Tibial nerve (tissue), 4 donors: ENCODE results near the gene WDR3. TPM values are rescaled to one million over a fixed set of nuclear protein-coding genes. Genes with fewer than 3 reads are reported as not detected.

Experiments used
- DNase-seq, 2 donors: peaks; one replicate each; pipeline ENCODE4 v3.0.0-alpha.2; 2019; ENCODE audit warnings: low spot score in 2 of 2
- H3K27ac ChIP-seq, 4 donors: fragments of 200-600 bp; sonication (generic) in 3 of 4; one replicate each; pipeline ENCODE4 v1.5.1; 2017 to 2019; ENCODE audit warnings: mild to moderate bottlenecking in 1 of 4
- H3K27me3 ChIP-seq, 2 donors: fragments of 200-600 bp; sonication (generic) in 1 of 2; one replicate each; pipeline versions ENCODE4 v1.5.1 to v1.6.0; 2017 to 2019
- H3K36me3 ChIP-seq, 3 donors: fragments of 200-600 bp; sonication (generic); one replicate each; pipeline ENCODE4 v1.5.1; 2018 to 2019
- H3K4me1 ChIP-seq, 4 donors: fragments of 200-600 bp; sonication (generic) in 3 of 4; one replicate each; pipeline ENCODE4 v1.5.1; 2017 to 2019
- H3K4me3 ChIP-seq, 4 donors: fragments of 200-600 bp; sonication (generic) in 3 of 4; one replicate each; pipeline ENCODE4 v1.5.1; 2017 to 2019; ENCODE audit warnings: mild to moderate bottlenecking in 1 of 4, moderate library complexity in 1 of 4
- H3K9me3 ChIP-seq, 4 donors: fragments of 200-600 bp; sonication (generic) in 3 of 4; one replicate each; pipeline ENCODE4 v1.5.1; 2017 to 2019
- EP300 ChIP-seq, 2 donors: sonication (generic); formaldehyde crosslinking; IDR thresholded peaks; one replicate each; pipeline ENCODE4 v1.6.1; 2017; ENCODE audit warnings: antibody characterized with exemption in 2 of 2, mild to moderate bottlenecking in 1 of 2
- POLR2A ChIP-seq, 2 donors: fragments of 450-650 bp; IDR thresholded peaks; one replicate each; pipeline ENCODE4 v1.6.1; 2017; ENCODE audit warnings: antibody characterized with exemption in 2 of 2, mild to moderate bottlenecking in 2 of 2, moderate library complexity in 2 of 2
- WGBS, 2 donors: methylation state at CpG; one replicate each; pipeline ENCODE4 v1.1.5; 2018; 5-methylcytosine and 5-hydroxymethylcytosine counted together
- total RNA-seq, 4 donors: library from RNA; depleted of rRNA; stranded (reverse); fragments of >200 nt; gene quantifications; one replicate each; pipeline ENCODE4 v1.1.0, GENCODE V29; 2016
- TF ChIP-seq, protein P1 (sequence below), 5 experiments: fragments of 200-600 bp in 3 of 5; fragments of 450-650 bp in 2 of 5; sonication (generic) in 3 of 5; IDR thresholded peaks; one replicate each; pipeline ENCODE4 v1.5.1; 2016 to 2019; ENCODE audit warnings: antibody characterized with exemption in 5 of 5, mild to moderate bottlenecking in 3 of 5, moderate library complexity in 2 of 5

The WDR3 gene
- total RNA-seq, 4 donors from 2014 or later: 7.2 to 10.5 (median 7.7) TPM

GRCh38 chr1:117932576-117932975 is 3.0 kb downstream of the WDR3 start:
- H3K27ac ChIP-seq: no peak overlapping the region
- H3K4me1 ChIP-seq: peaks cover 0 to 36% (median 21%) of the 10 kb centered on the region in 4 donors
- no peak overlapping the region for H3K4me3 ChIP-seq
- DNase-seq: no peak
- H3K9me3 ChIP-seq: no peaks in the 10 kb centered on the region
- peaks cover 0 to 19% (median 0%) of the 10 kb centered on the region in 3 donors for H3K36me3 ChIP-seq
- WGBS, 2 donors: 94 to 97% methylated on average over 4 of the region's 4 CpGs
- no peaks in the 10 kb centered on the region for H3K27me3 ChIP-seq
- TF ChIP-seq EP300 (IDR thresholded peaks at IDR 0.05) (no peak), POLR2A (IDR thresholded peaks at IDR 0.05) (no peak)
- TF ChIP-seq, protein P1, sequence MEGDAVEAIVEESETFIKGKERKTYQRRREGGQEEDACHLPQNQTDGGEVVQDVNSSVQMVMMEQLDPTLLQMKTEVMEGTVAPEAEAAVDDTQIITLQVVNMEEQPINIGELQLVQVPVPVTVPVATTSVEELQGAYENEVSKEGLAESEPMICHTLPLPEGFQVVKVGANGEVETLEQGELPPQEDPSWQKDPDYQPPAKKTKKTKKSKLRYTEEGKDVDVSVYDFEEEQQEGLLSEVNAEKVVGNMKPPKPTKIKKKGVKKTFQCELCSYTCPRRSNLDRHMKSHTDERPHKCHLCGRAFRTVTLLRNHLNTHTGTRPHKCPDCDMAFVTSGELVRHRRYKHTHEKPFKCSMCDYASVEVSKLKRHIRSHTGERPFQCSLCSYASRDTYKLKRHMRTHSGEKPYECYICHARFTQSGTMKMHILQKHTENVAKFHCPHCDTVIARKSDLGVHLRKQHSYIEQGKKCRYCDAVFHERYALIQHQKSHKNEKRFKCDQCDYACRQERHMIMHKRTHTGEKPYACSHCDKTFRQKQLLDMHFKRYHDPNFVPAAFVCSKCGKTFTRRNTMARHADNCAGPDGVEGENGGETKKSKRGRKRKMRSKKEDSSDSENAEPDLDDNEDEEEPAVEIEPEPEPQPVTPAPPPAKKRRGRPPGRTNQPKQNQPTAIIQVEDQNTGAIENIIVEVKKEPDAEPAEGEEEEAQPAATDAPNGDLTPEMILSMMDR (IDR thresholded peaks at IDR 0.05): no peak

DNA sequence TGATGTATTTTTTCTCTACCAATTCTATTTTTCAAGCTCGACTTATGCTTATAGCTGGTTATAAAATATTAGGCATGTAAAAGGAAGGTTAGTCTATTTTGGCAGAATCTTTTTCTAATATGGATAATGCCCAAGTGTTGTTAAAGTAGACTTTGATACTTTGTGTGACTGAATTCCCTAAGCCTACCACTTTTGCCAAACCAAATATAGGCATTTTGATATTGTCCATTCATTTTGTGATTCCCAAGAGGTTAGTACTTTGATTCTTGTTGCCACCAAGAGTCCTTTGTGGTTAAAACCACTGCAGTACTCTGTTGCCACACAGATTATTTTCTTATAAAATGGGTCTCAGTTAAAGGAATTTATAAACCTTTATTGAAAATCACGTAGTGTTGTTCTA is 4.2 kb downstream of the WDR3 start:
- no peak for DNase-seq
- Histone ChIP-seq H3K27me3 (no peaks in the 10 kb centered on the region), H3K4me1 (peaks cover 0 to 24% (median 13%) of the 10 kb centered on the region in 4 donors), H3K4me3 (no peak overlapping the region), H3K27ac (no peak overlapping the region), H3K9me3 (no peaks in the 10 kb centered on the region), H3K36me3 (peaks cover 0 to 31% (median 4%) of the 10 kb centered on the region in 3 donors)
- TF ChIP-seq, protein P1 (IDR thresholded peaks at IDR 0.05): no peak
- no peak for TF ChIP-seq EP300 (IDR thresholded peaks at IDR 0.05)
- TF ChIP-seq POLR2A (IDR thresholded peaks at IDR 0.05): no peak
- 93% methylated on average over 2 of the region's 2 CpGs for WGBS, 2 donors

DNA sequence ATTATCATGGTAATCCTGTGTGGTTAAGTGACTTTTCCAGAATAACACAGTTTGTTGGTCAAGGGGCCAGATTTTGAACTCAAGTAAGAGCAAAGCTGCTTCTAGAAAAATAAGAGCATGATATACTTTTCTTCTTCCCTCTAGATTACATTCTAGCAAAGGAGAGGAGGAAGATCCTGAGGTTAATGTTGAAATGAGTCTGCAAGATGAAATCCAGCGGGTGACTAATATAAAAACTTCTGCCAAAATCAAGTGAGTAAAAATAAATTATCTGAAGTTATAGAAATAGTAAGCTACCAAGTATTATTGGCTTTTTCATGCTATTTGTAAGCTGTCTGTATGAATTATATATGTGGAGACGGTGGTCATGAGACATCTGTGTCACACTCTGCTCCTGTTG is 12.8 kb downstream of the WDR3 start:
- Histone ChIP-seq H3K36me3 (peaks cover 0 to 100% (median 37%) of the 10 kb centered on the region in 3 donors), H3K9me3 (no peaks in the 10 kb centered on the region), H3K4me1 (no peaks in the 10 kb centered on the region), H3K4me3 (no peak overlapping the region), H3K27me3 (no peaks in the 10 kb centered on the region), H3K27ac (no peak overlapping the region)
- TF ChIP-seq EP300 (IDR thresholded peaks at IDR 0.05) (no peak), POLR2A (IDR thresholded peaks at IDR 0.05) (no peak)
- TF ChIP-seq, protein P1 (IDR thresholded peaks at IDR 0.05): no peak
- no peak for DNase-seq
- 96 to 97% methylated on average over 2 of the region's 2 CpGs for WGBS, 2 donors

GRCh38 chr1:117952386-117952785 is 22.8 kb downstream of the WDR3 start:
- WGBS, 2 donors: 65 to 67% methylated on average over 1 of the region's 1 CpG
- DNase-seq: no peak

GRCh38 chr1:117959364-117959763 is 29.8 kb downstream of the WDR3 start:
- Histone ChIP-seq H3K4me3 (no peak overlapping the region), H3K9me3 (no peaks in the 10 kb centered on the region)
- 64 to 68% methylated on average over 3 of the region's 3 CpGs for WGBS, 2 donors

More at GRCh38 chr1:117952386-117952785, 22.8 kb downstream of the WDR3 start:
- Histone ChIP-seq H3K27me3 (no peaks in the 10 kb centered on the region), H3K27ac (no peak overlapping the region), H3K9me3 (no peaks in the 10 kb centered on the region), H3K4me1 (no peaks in the 10 kb centered on the region), H3K4me3 (no peak overlapping the region), H3K36me3 (peaks cover 0 to 86% (median 6%) of the 10 kb centered on the region in 3 donors)
- TF ChIP-seq, protein P1 (IDR thresholded peaks at IDR 0.05): no peak
- no peak for TF ChIP-seq EP300 (IDR thresholded peaks at IDR 0.05)
- no peak for TF ChIP-seq POLR2A (IDR thresholded peaks at IDR 0.05)

More at GRCh38 chr1:117959364-117959763, 29.8 kb downstream of the WDR3 start:
- H3K27ac ChIP-seq: no peak overlapping the region
- H3K4me1 ChIP-seq: no peaks in the 10 kb centered on the region
- no peaks in the 10 kb centered on the region for H3K27me3 ChIP-seq
- no peak for TF ChIP-seq POLR2A (IDR thresholded peaks at IDR 0.05)
- TF ChIP-seq EP300 (IDR thresholded peaks at IDR 0.05): no peak
- TF ChIP-seq, protein P1 (IDR thresholded peaks at IDR 0.05): no peak
- peaks cover 0 to 83% (median 27%) of the 10 kb centered on the region in 3 donors for H3K36me3 ChIP-seq
- DNase-seq: no peak
